H1 (cell line): ENCODE measurements around the gene RHOBTB3. TPM values are rescaled to one million over a fixed set of nuclear protein-coding genes. Genes with fewer than 3 reads are reported as not detected.

ENCODE experiments used
- CTCF ChIA-PET: fragments of 300-600 bp; sonication (Branson Sonifier 250); formaldehyde crosslinking; loops from one replicate; lab custom pipeline; 2021; ENCODE audit not compliant: partially characterized antibody; lab: Charles Lee
- POLR2A ChIA-PET: fragments of 300-600 bp; sonication (Branson Sonifier 250); formaldehyde crosslinking; loops from one replicate; lab custom pipeline; 2021; ENCODE audit warnings: inconsistent platforms; ENCODE audit not compliant: partially characterized antibody; lab: Charles Lee
- DNase-seq, 2 experiments: peaks; one replicate each; pipeline versions ENCODE4 v3.0.0 to v3.0.0-alpha.2; 2010 to 2022; ENCODE audit warnings: low spot score in 2 of 2, low read depth in 1 of 2, mixed read lengths in 1 of 2
- FAIRE-seq: peaks from 2 replicates; lab custom pipeline; 2011; peaks lifted over from hg19 to GRCh38; lab: Jason Lieb, UNC
- H2AFZ ChIP-seq: 2 replicates; pipeline ENCODE4 v1.8.1; 2012; ENCODE audit warnings: low read length, inconsistent platforms
- H2AK5ac ChIP-seq: 2 replicates; pipeline ENCODE4 v1.6.1; 2013; ENCODE audit warnings: low read depth, low read length
- H2BK120ac ChIP-seq: replicated peaks from 2 replicates; pipeline ENCODE3; 2013; ENCODE audit warnings: low read depth, low read length, inconsistent platforms
- H2BK12ac ChIP-seq: 2 replicates; pipeline ENCODE4 v1.6.1; 2013; ENCODE audit warnings: low read depth, low read length
- H2BK15ac ChIP-seq: 2 replicates; pipeline ENCODE4 v1.6.1; 2013; ENCODE audit warnings: low read length
- H2BK20ac ChIP-seq: 2 replicates; pipeline ENCODE4 v1.6.1; 2013; ENCODE audit warnings: low read length
- H2BK5ac ChIP-seq: 2 replicates; pipeline ENCODE4 v1.6.1; 2013; ENCODE audit warnings: low read depth, low read length
- H3K14ac ChIP-seq: 2 replicates; pipeline ENCODE4 v1.6.1; 2013; ENCODE audit warnings: inconsistent platforms; ENCODE audit not compliant: insufficient read length
- H3K18ac ChIP-seq: 2 replicates; pipeline ENCODE4 v1.6.1; 2013; ENCODE audit warnings: low read length; ENCODE audit errors: extremely low read depth
- H3K23ac ChIP-seq: 2 replicates; pipeline ENCODE4 v1.6.1; 2013; ENCODE audit warnings: inconsistent platforms; ENCODE audit not compliant: insufficient read length
- H3K23me2 ChIP-seq: 2 replicates; pipeline ENCODE4 v1.6.1; 2013; ENCODE audit warnings: low read depth, low read length
- H3K27ac ChIP-seq: 2 replicates; pipeline ENCODE4 v1.6.1; 2011; ENCODE audit warnings: low read depth, low read length, inconsistent platforms
- H3K27me3 ChIP-seq, 4 experiments: replicated peaks in 1 of 4; 1 replicate in 1 of 4; 2 replicates in 3 of 4; pipeline versions ENCODE4 v1.6.1 to v1.8.1; 2011 to 2013; ENCODE audit warnings: low read length in 3 of 4, mild to moderate bottlenecking in 3 of 4, inconsistent platforms in 2 of 4, mixed read lengths in 2 of 4, moderate library complexity in 1 of 4; ENCODE audit not compliant: control insufficient read depth in 3 of 4, insufficient read depth in 3 of 4; ENCODE audit errors: extremely low read depth in 1 of 4
- H3K36me3 ChIP-seq, 4 experiments: 2 replicates each; pipeline versions ENCODE4 v1.6.1 to v1.8.1; 2011 to 2013; ENCODE audit warnings: mild to moderate bottlenecking in 4 of 4, low read length in 3 of 4, moderate library complexity in 2 of 4, control low read depth in 1 of 4, inconsistent platforms in 1 of 4; ENCODE audit not compliant: insufficient read depth in 4 of 4, control insufficient read depth in 2 of 4
- H3K4ac ChIP-seq: replicated peaks from 2 replicates; pipeline ENCODE3; 2013; ENCODE audit warnings: low read length, low read depth, mixed read lengths, inconsistent platforms; ENCODE audit not compliant: insufficient read length
- H3K4me1 ChIP-seq, 4 experiments: replicated peaks in 1 of 4; 1 replicate in 1 of 4; 2 replicates in 3 of 4; pipeline versions ENCODE4 v1.6.1 to v1.8.1; 2011 to 2013; ENCODE audit warnings: low read length in 3 of 4, inconsistent platforms in 2 of 4, mixed read lengths in 1 of 4; ENCODE audit not compliant: insufficient read depth in 4 of 4, control insufficient read depth in 3 of 4
- H3K4me2 ChIP-seq, 2 experiments: 2 replicates each; pipeline versions ENCODE4 v1.6.1 to v1.8.1; 2011 to 2013; ENCODE audit warnings: low read depth in 2 of 2, low read length in 2 of 2, control low read depth in 1 of 2, inconsistent platforms in 1 of 2, mild to moderate bottlenecking in 1 of 2; ENCODE audit not compliant: insufficient read depth in 1 of 2
- H3K4me3 ChIP-seq, 4 experiments: fragments of 200-600, 300-600 bp in 1 of 4; sonication (generic), shearing (Covaris generic), sonication (Bioruptor Twin) in 1 of 4; 2 replicates each; pipeline versions ENCODE4 v1.5.1 to v1.8.1; 2011 to 2016; ENCODE audit warnings: low read length in 4 of 4, low read depth in 3 of 4, control low read depth in 2 of 4, inconsistent platforms in 2 of 4, mild to moderate bottlenecking in 2 of 4, mixed read lengths in 1 of 4, moderate library complexity in 1 of 4; ENCODE audit not compliant: insufficient read depth in 2 of 4; ENCODE audit errors: extremely low read depth in 1 of 4
- H3K56ac ChIP-seq: replicated peaks from 2 replicates; pipeline ENCODE3; 2013; ENCODE audit warnings: low read depth, mild to moderate bottlenecking, mixed read lengths, low read length, inconsistent platforms; ENCODE audit not compliant: insufficient read length
- H3K79me1 ChIP-seq: 2 replicates; pipeline ENCODE4 v1.6.1; 2013; ENCODE audit warnings: low read depth, low read length, control low read depth
- H3K79me2 ChIP-seq, 2 experiments: 2 replicates each; pipeline versions ENCODE4 v1.6.1 to v1.8.1; 2012 to 2013; ENCODE audit warnings: low read length in 2 of 2, mild to moderate bottlenecking in 2 of 2, inconsistent platforms in 1 of 2; ENCODE audit not compliant: insufficient read depth in 2 of 2, control insufficient read depth in 1 of 2
- H3K9ac ChIP-seq, 4 experiments: replicated peaks in 1 of 4; 1 replicate in 1 of 4; 2 replicates in 3 of 4; pipeline versions ENCODE4 v1.6.1 to v1.8.1; 2011 to 2013; ENCODE audit warnings: low read depth in 3 of 4, low read length in 3 of 4, control low read depth in 2 of 4, mild to moderate bottlenecking in 2 of 4, moderate library complexity in 2 of 4, inconsistent platforms in 1 of 4; ENCODE audit errors: extremely low read depth in 1 of 4
- H3K9me3 ChIP-seq, 2 experiments: 2 replicates each; pipeline versions ENCODE4 v1.6.1 to v1.8.1; 2012 to 2013; ENCODE audit warnings: mild to moderate bottlenecking in 2 of 2, moderate library complexity in 2 of 2, control low read depth in 1 of 2, inconsistent platforms in 1 of 2, low read depth in 1 of 2, low read length in 1 of 2, mixed read lengths in 1 of 2; ENCODE audit not compliant: insufficient read depth in 2 of 2
- H4K20me1 ChIP-seq, 2 experiments: replicated peaks in 1 of 2; 2 replicates each; pipeline versions ENCODE3 to v1.8.1; 2011 to 2013; ENCODE audit warnings: inconsistent platforms in 2 of 2, low read length in 2 of 2, mild to moderate bottlenecking in 1 of 2; ENCODE audit not compliant: insufficient read depth in 2 of 2, control insufficient read depth in 1 of 2
- H4K5ac ChIP-seq: 2 replicates; pipeline ENCODE4 v1.6.1; 2013; ENCODE audit warnings: low read length, low read depth, mixed read lengths, inconsistent platforms; ENCODE audit not compliant: insufficient read length
- H4K8ac ChIP-seq: 2 replicates; pipeline ENCODE4 v1.8.0; 2013; ENCODE audit warnings: mild to moderate bottlenecking, moderate library complexity, low read length, inconsistent platforms; ENCODE audit not compliant: insufficient read depth; ENCODE audit errors: extremely low read depth
- H4K91ac ChIP-seq: replicated peaks from 2 replicates; pipeline ENCODE3; 2013; ENCODE audit warnings: low read length, mixed read lengths, inconsistent platforms; ENCODE audit not compliant: insufficient read length
- BCL11A ChIP-seq, 2 experiments: IDR thresholded peaks; one replicate each; pipeline ENCODE4 v1.6.1; 2011; ENCODE audit warnings: low read depth in 2 of 2, low read length in 2 of 2, mild to moderate bottlenecking in 2 of 2
- GTF2F1 ChIP-seq: IDR thresholded peaks from 2 replicates; pipeline ENCODE4 v1.6.1; 2012; ENCODE audit warnings: low read depth, low read length, improper control_type of control experiment, borderline replicate concordance
- HDAC2 ChIP-seq, 2 experiments: fragments of 300-600 bp in 1 of 2; sonication (generic) in 1 of 2; IDR thresholded peaks; 2 replicates each; pipeline ENCODE4 v1.6.1; 2011 to 2012; ENCODE audit warnings: low read depth in 2 of 2, low read length in 2 of 2, mild to moderate bottlenecking in 2 of 2, moderate library complexity in 2 of 2, borderline replicate concordance in 1 of 2, inconsistent platforms in 1 of 2
- MAFK ChIP-seq: IDR thresholded peaks from 2 replicates; pipeline ENCODE4 v1.6.1; 2012; ENCODE audit warnings: low read depth, mild to moderate bottlenecking, improper control_type of control experiment, low read length
- POU5F1 ChIP-seq: IDR thresholded peaks from 2 replicates; pipeline ENCODE4 v1.6.1; 2011; ENCODE audit warnings: low read depth, mild to moderate bottlenecking, low read length, moderate library complexity
- SAP30 ChIP-seq: fragments of 300-600 bp; sonication (generic); IDR thresholded peaks from 2 replicates; pipeline ENCODE4 v1.7.1; 2012; ENCODE audit warnings: low read length, moderate library complexity, mild to moderate bottlenecking, inconsistent platforms; ENCODE audit not compliant: insufficient read depth, insufficient replicate concordance
- SRF ChIP-seq: IDR thresholded peaks from 2 replicates; pipeline ENCODE4 v1.6.1; 2011; ENCODE audit warnings: mild to moderate bottlenecking, low read depth, low read length, moderate library complexity
- WGBS, 2 experiments: shearing (Covaris generic) in 1 of 2; methylation state at CpG; one replicate each; pipeline versions ENCODE4 v1.1.6 to v1.1.7; 2013 to 2015; ENCODE audit warnings: low lambda C conversion rate in 2 of 2, mixed read lengths in 2 of 2, inconsistent platforms in 1 of 2, low coverage in 1 of 2, missing lambda C conversion rate in 1 of 2; ENCODE audit not compliant: insufficient replicate concordance in 2 of 2, insufficient coverage in 1 of 2, insufficient read length in 1 of 2; ENCODE audit errors: extremely low coverage in 1 of 2, missing lambda C conversion rate in 1 of 2; 5-methylcytosine and 5-hydroxymethylcytosine counted together
- polyA plus RNA-seq, 7 experiments: library from polyadenylated mRNA; depleted of rRNA in 3 of 7; stranded (reverse) in 5 of 7; unstranded in 2 of 7; fragments of >200 nt in 5 of 7; fragments of 200-250 nt in 2 of 7; gene quantifications; 1 replicate in 5 of 7; 2 replicates in 1 of 7; 4 replicates in 1 of 7; pipeline versions ENCODE4 v1.2.1 to v1.2.3, GENCODE V29; 2011 to 2013; ENCODE audit warnings: missing spikeins in 2 of 7, mixed read lengths in 2 of 7
- total RNA-seq: library from RNA; stranded (reverse); fragmentation: NEBNext Ultra II Directional; extraction: Animal tissue kit (Norgen Biotek cat#: 25700); gene quantifications from 2 replicates; pipeline ENCODE4 v1.2.1, GENCODE V29; 2021

Gene RHOBTB3
- total and polyA plus RNA-seq, 2 of the 8 experiments (the other 6 are each of a cell fraction or from before 2014, with no cell fraction given): 8.2 to 17.5 TPM

GRCh38 chr5:95738072-95738471, 6.9 kb downstream of the RHOBTB3 start:
- TF ChIP-seq SAP30 (no peak), HDAC2 (IDR thresholded peaks at IDR 0.05; ENCODE audit: borderline replicate concordance in 1 of 2, low read depth in 2 of 2, low read length in 2 of 2) (no peak), MAFK (no peak), BCL11A (IDR thresholded peaks at IDR 0.05; ENCODE audit: low read depth in 2 of 2, low read length in 2 of 2) (no peak), POU5F1 (no peak), GTF2F1 (no peak), SRF (no peak)
- Histone ChIP-seq H2BK20ac (no peak overlapping the region), H3K23me2 (no peaks in the 10 kb centered on the region), H4K20me1 (no peaks in the 10 kb centered on the region), H4K5ac (no peak overlapping the region), H3K56ac (no peak overlapping the region), H2BK12ac (no peak overlapping the region), H3K4me3 (no peak overlapping the region), H3K9ac (no peak overlapping the region), H3K27ac (no peak overlapping the region), H2BK15ac (no peak overlapping the region), H3K4me1 (no peaks in the 10 kb centered on the region), H3K79me2 (no peaks in the 10 kb centered on the region), H2AK5ac (no peak overlapping the region), H4K91ac (no peak overlapping the region), H3K79me1 (no peaks in the 10 kb centered on the region), H3K27me3 (peaks cover 0 to 11% (median under 1%) of the 10 kb centered on the region in 4 experiments; a peak in 2 of 7 replicates), H3K9me3 (no peaks in the 10 kb centered on the region), H4K8ac (no peak overlapping the region), H3K14ac (no peak overlapping the region), H2BK5ac (no peak overlapping the region), H3K4ac (no peak overlapping the region), H2BK120ac (no peak overlapping the region), H3K23ac (no peak overlapping the region), H3K36me3 (no peaks in the 10 kb centered on the region), H2AFZ (no peak overlapping the region), H3K4me2 (no peak overlapping the region), H3K18ac (no peak overlapping the region)
- 94% methylated on average over 4 of the region's 4 CpGs; no CpG with 5 or more reads in 1 of the 2 experiments for WGBS, 2 experiments
- no peak for FAIRE-seq
- CTCF ChIA-PET: no interaction called here
- POLR2A ChIA-PET: no interaction called here
- no peak for DNase-seq
